NCI-H2029 treated with DMSO at 0.1 percent for 48 hours (cell line): ENCODE measurements around the gene UBE2G2.

Source experiments
- DNase-seq: peaks from one replicate; lab custom pipeline; 2025; lab: John Stamatoyannopoulos, UW

The UBE2G2 gene

DNA sequence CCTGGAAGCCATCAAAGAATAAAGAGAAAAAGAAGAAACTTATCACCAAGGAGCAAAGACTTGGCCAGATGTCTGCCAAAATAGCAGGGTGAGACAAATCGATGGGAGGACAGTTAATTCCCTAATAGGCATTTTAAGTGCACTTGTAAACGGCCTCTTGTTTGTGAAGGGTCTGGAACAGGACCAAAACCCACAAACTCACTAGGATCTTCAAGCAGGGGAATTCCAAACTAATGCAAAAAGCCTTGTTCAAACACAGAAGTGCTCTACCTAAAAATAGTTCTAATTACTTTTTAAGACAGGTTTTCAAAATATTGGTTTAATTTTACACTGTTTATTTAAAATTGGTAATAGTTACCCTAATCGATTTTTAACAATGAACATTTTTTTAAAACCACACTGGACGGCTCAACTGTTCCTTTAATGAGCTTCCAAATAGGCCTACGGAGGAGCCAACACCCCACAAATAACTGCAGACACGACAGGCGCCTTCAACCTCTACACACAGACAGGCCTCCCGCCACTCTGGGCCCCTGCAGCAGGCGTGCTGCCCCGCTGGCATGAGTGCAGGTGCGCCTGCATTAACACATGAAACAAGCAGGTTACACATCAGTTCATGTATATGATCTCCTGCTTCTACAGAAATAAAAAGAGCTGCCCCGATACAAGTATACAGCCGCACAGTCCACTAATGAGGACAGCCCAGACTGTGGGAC is 15.8 kb downstream of the UBE2G2 start:
- peak; percentile 82 for DNase-seq

DNA sequence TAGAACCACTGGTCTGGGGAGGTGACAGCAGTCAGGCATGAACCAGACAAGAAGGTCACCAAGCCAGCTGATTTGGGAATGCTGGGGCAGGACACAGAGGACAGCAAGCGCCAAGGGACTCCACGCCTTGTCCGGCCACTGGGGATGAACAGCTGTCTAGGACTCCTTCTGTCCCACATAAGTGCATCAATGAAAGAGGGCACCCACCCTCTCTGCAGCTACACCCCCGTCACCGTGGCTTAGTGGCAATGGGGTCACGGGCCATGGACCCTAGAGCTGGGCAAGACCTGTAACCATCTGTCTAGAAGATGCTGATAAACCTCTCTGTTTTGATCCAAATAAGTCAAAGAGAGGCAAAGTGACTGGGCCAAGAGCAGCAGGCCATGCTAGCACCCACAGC is 16.8 kb downstream of the UBE2G2 start:
- no peak for DNase-seq

DNA sequence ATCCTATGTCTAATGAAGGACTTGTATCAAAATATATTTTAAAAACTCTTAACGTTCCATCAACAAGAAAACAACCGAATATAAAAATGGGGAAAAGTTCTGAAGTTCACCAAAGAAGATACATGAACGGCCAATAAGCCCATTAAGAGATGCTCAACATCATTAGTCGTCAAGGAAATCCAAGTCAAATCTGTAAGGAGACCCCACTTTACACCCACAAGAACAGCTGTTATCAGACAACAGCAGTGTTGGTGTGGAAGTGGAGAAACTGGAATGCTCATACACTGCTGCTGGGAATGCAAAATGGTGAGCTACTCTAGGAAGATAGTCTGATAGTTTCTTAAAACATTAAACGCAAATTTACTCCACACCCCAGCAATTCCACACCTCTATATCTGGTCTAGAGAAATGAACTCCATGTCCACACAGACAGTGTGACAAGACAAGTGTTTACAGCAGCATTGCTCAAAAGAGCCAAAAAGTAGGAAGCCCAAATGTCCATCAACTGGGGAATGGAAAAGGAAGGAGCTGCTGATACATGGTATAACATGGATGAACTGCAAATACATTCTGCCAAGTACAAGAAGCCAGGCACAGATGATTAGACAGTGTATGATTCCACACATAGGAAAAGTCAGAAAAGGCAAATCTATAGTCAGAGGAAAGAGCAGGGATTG is 18.5 kb downstream of the UBE2G2 start:
- DNase-seq = no peak

DNA sequence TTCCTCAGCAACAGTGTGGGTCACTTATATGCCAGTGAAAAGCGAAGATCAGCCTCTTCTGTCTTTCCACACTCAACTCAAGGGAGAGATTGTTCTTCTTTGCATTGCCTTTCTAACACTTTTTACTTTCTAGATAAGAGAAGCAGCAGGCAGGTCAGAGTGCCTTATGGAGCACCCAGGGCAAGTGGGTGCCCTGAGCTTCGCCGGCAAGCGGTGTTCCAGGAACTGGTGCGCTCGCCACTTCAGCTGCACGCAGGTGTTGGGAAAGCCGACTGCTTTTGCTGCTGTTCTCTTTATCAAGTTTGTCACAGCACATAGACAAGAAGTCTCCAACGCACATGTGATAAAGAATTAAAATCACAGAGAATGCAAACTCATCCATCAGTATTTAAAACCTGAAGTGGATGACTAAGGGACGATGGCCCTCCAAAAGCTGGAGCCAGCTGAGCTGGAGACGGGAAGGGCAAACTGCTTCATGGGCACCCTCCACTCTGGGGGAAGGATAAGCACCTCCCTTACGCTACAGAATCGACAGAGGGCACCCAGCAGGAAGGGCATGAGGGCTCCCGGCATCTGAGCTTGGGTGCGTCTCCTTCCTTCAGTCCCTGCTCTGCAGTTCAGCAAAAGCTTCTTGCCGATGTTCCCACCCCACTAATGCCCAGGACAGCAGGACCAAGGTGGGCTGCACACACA is 20.7 kb downstream of the UBE2G2 start:
- DNase-seq = no peak

DNA sequence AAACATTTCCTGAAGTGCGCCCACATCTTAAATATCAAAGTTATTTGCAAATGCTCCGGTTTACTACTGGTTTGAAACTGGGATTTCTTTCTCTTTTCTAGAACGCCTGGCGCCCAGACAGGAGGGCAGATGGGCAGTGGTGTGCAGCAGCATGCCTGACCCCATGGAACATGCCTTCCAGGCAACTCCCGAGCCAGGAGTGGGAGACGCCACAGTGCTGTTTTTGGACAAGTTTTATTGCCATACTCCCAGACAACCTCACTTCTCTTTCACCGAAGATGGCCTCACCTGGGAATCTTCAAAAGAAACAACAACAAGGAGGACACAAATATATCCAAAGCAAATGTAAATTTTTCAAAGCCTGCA is 21.5 kb downstream of the UBE2G2 start:
- DNase-seq = no peak

DNA sequence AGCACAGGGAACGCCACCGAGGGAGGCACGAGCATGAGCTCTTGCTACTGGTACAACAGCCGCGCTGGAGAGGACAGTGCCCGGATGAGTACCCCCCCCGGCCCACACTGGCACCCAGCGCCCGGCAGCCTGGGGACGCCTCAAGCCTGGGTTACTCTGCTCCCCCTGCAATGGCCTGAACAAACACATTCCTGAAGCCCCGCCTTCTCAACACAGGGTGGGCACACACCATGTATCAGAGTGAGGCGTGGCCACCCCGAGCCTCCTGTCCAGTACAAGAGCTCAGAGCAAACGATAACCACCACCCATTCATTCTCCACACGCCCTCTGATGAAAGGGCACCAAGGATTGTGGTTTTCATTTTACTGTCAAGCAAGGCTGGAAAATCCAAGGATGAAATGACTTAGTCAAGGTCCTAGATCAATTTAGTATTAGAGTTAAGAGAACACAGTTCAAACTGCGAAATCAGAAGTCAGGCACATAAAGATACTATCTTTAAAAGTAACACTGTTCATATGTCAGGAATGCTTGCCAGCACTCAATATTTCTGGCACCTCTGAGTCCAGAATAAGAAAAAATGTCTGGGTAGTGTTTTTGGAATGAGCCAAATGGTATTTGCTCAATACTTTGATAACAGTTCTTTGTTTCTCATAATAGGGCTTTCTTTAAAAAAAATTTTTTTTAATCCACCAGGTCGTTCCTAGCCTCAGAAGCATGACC is 22.0 kb downstream of the UBE2G2 start:
- no peak for DNase-seq

DNA sequence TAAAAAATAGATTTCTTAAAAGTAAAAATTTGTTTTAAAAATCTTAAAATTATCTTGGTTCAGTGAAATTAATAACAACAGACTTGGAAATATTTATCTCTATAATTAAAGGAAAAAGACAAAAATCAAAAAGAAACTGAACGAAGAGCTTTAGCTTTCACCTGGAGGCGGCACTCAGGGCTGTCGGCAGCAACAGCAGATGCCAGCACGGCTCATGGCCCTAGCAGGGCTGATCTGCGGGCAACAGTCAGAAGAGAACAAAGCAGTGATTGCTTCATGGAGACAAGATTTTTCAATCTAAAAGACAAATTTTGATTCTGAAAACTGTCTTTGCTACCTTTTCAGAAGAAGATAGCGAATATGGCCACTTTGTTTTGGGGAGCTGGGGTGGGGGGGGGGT is 22.6 kb downstream of the UBE2G2 start:
- DNase-seq = no peak

DNA sequence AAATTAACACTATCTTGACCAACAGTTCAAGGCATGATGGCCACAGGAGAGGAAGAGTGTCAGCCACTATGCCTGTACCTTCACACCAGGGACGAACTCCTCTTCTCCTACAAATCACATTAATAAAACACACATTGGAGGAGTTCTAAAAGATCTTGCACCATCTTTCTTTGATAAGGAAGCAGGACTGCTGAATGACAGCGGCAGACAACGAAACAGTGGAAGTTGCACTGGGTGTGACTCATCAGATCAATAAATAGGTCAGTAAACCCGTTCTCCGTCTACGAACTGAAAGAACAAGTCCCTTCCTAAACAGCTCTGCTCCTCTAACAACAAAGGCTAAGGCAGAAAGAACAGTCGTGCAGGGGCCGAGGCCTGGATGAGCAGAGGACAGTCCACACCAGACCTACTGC is 23.1 kb downstream of the UBE2G2 start:
- no peak for DNase-seq

DNA sequence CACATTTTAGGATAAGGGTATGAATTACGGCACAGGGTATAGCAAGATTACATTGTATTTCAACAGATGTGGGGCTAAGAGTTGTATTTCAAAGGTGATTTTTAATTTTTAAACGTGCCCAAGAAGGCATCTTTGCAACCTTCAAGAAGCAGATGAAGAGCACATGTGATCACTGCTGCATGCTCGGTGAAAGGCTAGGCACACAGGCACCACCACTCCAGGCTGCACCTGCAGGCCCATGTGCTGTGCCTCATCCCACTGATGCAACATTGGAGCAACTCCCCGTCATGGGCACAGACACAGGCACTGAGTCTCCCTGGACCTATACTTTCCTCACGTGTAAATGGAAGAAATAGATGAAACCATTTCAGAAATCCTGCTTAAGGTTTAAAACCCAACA is 23.5 kb downstream of the UBE2G2 start:
- DNase-seq = no peak

DNA sequence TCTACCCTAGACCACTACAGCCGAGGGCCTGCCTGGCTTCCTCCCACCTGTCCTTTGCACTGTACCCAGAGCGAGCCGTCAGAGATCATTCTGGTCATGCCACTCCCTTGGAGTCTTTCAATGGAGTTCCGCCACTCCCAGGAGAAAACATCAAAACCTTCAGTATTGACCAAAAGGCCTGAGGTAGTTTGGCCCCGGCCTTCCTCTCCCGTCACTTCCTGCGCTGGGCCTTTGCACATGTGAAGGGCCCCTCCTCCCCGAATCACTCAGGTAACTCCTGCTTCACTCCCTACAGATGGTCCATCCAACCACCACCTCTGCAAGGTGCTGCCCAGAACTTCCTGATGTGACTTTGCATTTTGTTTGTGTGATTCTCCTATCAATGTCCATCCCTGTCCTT is 26.6 kb downstream of the UBE2G2 start:
- DNase-seq = no peak

DNA sequence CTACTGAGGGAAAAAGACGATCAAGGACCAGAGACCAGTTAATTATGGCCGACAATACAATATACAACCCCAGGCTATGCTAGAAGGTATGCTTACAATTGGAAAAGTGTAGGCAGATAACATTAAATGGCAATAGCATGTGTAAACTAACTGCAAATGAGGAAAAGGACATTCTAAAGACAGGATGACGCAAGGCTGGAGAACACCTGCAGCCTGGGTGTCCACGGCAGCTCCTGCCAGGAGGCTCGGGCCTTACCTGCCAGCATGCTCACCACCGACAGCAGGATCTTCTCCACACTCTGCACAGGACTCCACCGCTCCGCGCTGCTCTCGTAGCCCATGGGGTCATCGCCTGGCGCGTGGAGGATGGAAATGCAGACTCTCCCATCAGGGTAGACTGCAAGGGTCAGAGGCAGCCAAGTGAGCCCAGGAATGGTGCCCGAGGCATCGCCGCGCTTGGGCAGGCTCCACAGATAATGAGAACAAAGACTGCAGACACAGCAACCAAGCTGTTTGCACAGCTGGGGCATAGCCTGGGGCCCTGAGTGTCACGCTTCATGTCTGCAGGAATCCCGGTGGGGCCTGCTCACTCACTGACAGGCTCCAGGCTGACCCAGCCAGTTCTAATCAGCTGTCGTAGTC is 28.2 kb downstream of the UBE2G2 start:
- DNase-seq = peak; percentile 84

DNA sequence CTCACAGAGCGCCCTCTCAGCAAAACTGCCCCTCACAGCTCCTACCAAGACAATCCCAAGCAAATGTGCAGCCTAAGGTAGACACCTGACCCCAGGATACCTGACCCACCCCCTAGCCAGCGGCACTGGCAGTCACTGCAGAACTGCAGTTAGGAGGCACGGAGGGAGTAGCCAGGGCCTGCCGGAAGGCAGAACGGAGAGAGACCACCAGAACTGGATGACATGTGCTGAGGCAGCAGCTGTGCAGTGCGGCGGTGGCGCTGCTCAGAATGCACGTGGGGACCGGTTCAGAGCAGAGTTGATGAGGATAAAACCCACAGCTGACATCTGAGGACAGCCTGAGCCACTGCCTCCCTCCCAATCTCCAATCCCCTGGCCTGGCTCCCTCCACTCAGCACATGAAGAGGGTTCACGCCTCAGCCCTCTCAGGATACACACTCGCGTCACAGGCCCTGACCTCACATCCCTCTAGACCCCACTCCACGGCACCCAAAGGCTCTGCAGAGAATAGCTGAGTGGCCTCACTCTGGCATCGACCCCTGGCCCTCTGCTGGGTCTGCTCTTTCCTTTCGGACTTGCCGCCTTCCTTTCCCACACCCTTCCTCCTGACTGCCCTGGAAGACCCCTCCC is 29.6 kb downstream of the UBE2G2 start:
- no peak for DNase-seq

DNA sequence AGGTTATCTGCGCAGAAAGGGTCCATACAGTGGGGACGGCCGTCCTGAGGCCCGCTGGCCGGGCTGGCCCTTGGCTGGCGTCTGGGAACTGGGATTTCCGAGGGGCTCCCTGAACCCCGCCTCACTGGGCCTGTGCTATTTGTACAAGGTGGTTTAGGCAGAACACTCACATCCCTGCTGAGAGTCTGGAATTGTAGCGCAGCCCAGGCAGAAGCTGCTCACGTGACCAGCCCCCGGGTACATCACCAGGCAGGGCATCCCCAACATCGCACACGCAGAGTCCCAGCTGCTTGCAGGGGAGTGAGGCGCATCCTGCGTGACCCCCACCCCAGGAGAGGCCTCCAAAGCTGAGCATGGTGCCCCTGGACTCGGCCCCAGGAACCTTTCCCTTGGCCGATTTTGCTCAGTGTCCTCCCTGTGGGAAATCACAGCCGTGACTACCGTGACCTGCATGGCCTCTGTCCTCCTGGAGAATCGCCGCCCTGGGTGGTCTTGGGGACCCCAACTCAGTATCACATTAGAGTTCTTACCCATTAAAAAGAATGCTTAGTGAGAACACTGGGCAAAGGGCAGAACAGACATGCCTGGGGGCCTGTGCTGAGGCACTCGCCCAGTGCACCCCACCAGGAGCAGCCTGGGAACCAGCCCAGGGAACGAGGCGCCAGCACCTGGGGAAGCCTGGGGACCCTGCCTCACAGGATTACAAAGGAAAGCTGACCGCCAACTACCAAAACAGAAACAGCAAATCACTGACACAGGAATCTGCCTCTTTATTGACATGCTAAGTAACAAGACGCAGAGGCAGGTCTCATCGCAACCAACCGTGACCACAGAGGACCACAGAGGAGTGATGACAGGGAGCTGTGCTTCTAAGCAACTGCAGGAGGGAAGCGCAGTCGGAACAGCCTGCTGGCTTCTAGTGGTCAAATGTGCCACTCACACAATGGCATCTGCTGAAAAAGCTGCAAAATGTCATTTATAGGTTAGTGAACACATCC is 33.5 kb downstream of the UBE2G2 start:
- no peak for DNase-seq

DNA sequence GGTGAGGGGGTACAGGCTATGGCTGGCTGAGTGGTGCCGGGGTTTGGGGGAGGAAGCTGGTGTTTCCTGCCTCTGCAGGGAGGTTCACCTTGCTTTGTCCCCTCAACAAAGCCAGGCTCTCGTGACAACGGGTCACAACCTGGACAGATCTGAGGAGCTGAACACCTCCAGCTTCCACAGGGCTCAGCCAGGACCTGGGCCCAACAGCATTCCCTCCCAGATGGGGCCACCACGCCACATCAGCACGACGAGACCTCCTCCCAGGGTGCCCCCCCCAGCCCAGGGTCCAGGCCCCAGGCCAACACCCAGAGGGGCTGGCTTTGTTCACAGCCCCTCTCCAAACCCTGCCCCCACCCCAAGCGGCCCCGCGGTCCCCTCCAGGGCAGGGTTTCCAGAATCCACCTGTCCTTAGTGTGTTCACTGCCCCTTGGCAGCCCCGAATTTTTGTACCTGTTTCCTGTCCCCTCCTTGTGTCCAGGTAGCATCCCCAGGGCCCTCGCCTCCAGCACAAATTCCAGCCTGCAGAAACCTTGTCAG is 34.7 kb downstream of the UBE2G2 start:
- DNase-seq = no peak

DNA sequence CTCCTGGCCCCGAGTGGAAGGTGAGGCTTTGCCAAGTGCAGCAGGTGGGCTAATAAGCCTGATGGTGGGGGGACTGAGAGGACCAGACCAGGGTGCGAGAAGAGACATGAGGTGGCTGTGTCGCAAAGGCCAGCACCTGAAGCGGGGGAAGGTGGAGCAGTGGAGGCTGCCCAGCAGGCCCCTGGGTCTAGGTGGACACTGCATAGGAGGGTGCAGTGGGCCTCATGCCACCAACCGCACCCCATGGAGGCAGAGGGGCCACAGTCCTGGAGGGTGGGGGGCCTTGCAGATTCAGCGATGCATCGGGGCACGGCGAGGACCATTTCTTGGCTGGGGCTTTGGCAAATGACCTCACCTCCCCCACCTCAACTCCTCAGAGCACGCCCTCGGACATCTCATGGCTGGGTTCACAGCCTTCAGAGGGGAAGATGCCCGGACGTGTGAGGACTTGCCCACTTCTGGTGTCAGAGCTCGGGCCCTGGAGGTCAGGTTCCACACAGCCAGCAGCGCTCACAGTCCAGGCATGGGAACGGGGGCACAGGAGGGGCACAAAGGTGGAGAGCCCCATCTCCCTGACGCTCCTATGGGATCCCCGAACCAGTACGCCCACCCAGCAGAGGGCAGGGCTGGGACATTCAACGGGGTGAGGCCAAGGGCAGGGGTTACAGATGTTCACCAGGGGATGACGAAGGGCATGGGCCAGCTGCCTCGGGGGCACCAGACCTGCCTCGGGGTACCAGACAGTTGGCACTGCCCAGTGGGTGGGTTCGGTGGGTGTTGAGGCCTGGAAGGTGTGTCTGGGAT is 35.4 kb downstream of the UBE2G2 start:
- no peak for DNase-seq

DNA sequence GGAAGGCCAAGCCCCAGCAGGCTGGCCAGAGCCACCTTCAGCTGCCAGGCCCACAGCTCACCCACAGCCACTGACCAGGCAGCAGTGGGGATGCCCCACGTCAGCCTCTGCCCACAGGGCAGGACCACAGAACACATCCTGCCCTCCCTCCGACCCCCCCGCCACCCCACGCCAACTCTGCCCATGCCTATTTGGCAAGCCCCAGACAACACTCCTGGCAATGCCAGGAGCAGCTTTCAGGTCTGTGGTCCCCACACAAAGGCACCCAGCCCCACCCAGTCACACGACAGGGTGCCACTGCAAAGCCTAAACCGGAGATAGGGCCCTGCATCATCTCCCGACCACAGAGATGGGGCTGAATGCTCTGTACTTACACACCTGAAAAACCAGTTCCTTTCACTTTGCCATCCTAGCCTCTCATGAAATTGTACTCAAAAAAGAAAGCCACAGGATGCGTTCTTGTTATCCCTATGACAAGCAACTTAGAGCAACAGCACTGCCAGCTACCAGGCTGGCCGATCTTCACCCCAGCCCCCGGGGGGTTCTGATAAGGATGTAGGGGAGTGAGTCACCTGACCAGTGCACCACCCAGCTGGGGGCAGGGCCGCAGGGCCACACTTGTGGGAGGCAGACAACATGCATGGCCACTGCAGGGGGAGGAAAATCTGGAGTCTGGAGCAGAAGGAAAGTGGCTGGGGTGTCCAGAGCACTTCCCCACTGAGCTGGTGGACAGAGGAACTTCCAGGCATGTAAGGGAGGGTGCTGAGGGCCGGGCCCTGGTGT is 36.2 kb downstream of the UBE2G2 start:
- peak; percentile 27 for DNase-seq

DNA sequence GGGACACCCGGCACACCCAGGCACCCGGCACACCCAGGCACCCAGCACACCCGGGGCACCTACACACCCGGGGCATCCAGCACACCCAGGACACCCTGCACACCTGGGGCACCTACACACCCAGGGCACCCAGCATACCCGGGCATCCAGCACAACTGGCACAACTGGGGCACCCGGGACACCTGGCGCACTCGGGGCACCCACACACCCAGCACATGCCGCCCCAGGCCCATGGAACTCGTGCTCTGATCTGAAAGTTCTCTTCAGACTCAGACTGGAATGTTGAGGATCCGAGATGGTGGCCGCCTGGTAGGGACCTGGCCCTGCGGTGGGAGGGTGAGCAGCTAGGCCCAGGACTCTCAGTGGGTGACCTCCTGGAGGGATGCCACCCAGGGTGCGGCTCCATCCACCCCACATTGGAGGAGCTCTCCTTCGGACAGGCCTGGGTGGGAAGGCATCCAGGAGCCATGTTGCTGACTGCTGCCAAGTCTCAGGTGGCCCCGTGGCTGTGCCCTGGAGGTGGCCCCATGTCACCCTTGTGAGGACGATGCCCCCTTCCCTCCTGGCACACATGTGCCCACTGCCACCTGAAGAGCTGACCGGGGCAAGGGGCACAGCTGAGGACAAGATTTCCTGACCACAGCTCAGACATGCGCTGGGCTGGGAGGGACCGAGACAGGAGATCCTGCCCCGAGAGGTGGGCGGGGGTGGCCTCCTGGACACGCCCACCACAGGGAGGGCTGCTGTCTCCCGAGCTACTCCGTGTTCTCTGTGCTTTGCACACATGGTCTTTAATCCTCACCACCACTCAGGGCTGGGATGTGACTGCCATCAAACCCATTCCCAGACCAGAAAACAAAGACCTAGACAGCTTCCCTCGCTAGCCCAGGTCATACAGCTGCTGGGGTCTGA is 37.0 kb downstream of the UBE2G2 start:
- no peak for DNase-seq
